ENCODE measurements around the gene CDC37.
"Not testable (repeated sequence)": the region's sequence is repeated elsewhere in the genome, so short reads cannot be mapped to it uniquely, and the experiment has no call there.

The CDC37 gene

GRCh38 chr19:10419646-10420443, 16.5 kb upstream of the CDC37 start:
- DNase-seq (ENCODE audit: low spot score) = peak; percentile 50

DNA sequence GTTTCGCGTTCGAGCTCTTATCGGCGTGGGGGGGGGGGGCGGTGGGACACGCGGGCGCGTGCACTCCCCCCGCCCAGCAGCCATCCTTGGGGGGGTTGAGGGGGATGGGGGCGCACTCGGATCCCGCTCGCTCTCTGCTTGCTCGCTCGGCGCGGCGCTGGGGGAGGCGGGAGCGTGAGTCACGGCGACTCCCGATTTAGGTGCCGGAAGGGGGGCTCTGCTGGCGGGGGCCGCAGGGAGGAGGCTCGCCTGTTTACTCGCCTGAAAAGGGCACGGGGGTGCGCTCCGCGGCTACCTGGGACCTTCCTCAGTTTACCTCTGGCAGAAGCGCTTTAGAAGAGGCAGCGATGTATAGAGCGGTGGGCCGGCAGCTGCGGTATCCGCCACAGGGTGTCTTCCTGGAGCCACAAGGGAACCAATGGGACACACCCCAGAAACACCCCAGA, 15.9 kb upstream of the CDC37 start:
- DNase-seq (ENCODE audit: low spot score) = peak; percentile 28

DNA sequence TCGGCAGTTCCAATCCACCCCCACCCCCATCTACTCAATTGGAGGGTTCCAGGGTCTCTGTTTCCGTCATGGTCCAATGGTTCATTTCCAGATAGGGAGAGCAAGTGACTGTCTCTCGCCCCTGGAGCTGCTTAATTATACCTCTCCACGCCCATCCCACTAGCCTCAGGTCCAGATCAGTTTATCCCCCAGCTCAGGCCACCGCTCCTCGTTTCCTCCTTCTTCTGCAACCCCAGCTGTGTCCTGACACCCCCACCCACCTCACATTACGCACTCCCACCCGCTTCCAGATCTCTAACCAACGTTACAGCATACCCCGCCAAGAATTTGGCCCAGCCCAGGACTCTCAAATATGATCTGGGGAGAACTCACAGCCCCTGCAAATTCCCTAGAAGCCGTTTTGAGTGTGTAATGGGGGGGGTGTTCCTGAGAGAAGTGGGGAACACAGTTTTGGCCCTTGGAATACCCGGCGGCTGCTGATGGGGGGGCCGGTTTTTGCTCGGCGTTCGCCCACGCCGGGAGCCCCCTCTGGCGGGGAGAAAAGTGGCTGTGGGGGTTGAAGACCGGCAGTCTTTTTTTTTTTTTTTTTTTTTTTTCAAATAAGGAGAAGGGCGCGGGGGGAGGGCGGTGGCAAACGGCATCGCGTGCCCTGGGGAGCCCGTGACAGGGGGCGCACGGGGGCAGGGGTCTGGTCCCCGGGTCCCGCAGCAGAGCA, 15.3 kb upstream of the CDC37 start:
- DNase-seq (ENCODE audit: low spot score) = peak; percentile 24

DNA sequence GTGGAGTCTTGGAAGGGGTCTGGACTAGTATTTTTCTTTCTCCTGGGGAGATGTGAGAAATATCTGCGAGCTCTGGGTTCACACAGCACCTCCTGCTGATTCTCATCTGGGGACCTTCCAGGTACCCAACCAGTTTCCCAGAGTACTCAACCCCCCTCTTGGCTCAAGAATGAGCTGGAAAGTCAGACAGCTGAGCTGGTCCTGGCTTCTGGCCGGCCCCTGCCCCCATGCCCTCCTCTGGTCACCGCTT, 14.8 kb upstream of the CDC37 start:
- peak; percentile 17 for DNase-seq (ENCODE audit: low spot score)

- DNase-seq (ENCODE audit: low spot score) = no peak
These were observed 14.3 kb upstream of the CDC37 start for GRCh38 chr19:10417541-10418234.

DNA sequence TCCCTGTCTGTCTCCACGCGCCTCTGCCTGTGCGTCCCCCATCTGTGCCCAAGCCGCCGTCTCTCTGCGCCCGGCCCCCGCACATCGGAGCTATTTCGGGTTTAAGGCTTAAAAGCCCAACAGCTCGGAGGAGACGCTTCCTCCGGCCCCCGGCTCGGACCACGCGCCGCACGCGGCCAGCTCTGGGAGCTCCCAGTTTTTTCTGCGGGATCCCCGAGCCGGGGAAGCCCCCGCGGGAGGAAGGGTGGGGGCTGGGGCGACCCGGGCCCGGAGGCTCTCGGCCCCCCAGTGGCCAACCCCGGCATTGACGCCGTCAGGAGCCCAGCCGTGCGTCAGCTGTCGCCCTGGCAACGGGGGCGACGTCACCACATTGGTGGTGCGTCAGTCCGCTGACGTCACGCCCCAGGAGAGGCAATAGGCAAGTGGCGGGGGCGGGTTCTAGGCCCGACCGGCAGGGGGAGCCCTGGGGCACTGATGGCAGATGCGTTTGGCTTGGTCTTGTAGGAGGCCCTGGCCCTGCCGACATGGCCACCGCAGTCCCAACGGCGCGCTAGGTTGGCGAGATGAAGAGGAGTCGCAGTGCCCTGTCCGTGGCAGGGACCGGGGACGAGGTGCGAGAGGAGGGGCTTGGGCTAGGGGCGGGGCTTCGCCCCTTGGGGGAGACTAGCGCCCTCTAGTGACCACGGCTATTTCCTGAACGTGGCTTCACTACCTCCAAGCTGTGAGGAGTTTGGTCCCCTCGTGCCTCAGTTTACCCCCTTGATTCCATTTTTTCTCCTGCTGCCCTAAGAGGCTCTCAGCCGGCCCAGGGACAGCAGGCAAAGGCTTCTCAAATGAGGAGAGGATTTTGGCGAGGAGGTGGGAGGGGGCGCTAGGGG, 13.3 kb upstream of the CDC37 start:
- peak; percentile 96 for DNase-seq (ENCODE audit: low spot score)

DNA sequence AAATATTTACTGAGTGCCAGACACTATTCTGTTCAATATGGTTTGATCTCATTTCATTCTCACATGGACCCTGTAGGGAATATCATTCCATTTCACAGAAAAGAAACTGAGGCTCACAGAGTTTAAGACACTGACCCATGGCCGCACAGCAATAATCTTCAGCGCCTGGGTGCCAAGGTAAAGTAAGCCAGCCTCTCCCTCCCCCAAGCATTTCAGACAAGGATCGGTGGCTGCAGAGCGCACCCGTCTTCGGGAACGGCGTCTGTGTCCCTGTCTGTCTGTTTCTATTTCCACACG, 12.7 kb upstream of the CDC37 start:
- DNase-seq (ENCODE audit: low spot score) = no peak

DNA sequence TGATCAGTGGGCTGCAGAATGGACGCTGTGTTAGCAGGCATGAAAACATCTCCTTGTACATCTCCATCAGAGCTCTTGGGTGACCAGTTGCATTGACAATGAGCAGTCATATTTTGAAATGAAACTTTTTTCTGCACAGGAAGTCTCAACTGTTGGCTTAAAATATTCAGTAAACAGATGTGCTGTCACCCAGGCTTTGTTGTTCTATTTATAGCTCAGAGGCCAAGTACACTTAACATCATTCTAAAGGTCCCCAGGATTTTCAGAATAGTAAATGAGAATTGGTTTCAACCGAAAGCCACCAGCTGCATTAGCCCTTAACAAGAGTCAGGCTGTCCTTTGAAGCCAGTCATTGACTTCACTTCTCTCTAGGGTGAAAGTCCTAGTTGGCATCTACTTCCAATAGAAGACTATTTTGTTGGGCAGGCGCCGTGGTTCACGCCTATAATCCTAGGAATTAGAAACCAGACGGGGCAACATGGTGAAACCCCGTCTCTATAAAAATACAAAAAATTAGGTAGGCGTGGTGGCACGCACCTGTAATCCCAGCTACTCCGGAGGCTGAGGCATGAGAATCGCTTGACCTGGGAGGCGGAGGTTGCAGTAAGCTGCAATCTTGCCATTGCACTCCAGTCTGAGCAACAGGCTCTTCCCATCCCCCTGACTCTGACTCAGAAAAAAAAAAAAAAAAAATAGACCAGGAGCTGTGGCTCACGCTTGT, 9.1 kb upstream of the CDC37 start:
- DNase-seq (ENCODE audit: low spot score) = no peak

GRCh38 chr19:10411224-10411623, 7.9 kb upstream of the CDC37 start:
- DNase-seq (ENCODE audit: low spot score) = not testable (repeated sequence)

- no peak for DNase-seq (ENCODE audit: low spot score)
These were observed 5.4 kb upstream of the CDC37 start for GRCh38 chr19:10408511-10409283.

DNA sequence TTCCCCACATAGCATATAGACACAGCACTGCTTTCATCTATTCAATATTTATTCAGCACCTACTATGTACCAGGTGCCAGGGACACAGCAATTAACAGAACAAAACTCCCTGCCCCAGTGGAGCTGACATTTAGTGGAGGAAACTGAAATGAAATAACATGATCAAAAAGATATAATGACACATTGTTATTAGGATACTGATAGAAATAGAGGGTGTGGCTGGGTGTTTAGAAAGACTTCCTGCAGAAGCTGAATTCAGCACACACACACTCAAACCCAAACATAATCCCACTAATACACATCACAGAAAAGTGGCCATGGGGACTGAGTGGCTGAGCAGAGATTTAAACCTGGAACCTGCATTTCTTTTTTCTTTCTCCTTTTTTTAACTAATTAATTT, 3.8 kb upstream of the CDC37 start:
- DNase-seq (ENCODE audit: low spot score) = no peak

- DNase-seq (ENCODE audit: low spot score) = no peak
These were observed 2.8 kb upstream of the CDC37 start for GRCh38 chr19:10406191-10406590.

GRCh38 chr19:10404888-10405820, 1.8 kb upstream of the CDC37 start:
- no peak for DNase-seq (ENCODE audit: low spot score)

DNA sequence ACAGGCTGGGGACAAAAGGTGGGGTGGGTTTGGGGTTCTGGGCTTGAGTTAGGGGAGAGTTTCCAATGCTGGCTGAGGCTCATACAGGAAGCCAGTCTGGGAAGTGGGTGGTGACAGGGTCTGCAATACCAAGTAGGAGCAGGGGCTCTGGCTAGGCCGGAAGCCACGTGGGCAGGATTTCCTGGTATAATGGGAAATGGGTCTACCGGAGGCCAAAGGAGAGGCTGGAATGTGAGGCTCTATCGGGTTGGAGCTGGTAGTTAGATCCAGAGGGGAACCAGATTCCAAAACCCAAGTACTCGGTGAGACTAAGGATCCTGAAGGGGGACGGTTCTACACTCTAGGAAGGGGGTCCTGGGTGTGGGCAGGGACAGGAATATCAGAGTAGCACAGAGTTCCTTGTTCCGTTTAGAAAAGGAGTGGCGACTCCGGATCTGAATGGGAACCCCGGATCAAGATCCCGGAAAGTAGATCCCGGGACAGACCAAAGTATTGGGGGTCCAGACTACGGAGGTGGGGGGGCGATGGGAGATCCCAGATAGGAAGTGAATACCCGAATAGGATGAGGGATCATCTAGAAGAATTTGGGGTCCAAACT, 802 bp downstream of the CDC37 start:
- no peak for DNase-seq (ENCODE audit: low spot score)

DNA sequence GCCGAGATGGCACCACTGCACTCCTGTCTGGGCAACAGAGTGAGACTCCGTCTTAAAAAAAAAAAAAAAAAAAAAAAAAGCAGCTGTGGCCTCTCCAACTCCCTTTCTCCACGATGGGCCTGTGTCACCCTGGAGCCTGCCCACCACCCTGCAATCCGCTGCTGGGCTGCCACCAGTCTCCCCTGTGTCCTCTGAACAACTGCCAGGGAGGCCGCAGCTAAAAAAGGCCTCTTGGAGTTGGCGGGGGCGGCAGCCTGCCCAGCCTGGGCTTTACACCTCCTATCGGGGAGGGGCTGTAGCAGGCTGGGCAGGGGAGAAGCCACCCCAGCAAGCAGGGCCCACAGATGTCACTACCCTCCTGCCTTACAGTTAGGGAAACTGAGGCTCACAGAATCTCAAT, 3.5 kb downstream of the CDC37 start:
- no peak for DNase-seq (ENCODE audit: low spot score)

- not testable (repeated sequence) for DNase-seq (ENCODE audit: low spot score)
These were observed 4.0 kb downstream of the CDC37 start for GRCh38 chr19:10399340-10399739.

DNA sequence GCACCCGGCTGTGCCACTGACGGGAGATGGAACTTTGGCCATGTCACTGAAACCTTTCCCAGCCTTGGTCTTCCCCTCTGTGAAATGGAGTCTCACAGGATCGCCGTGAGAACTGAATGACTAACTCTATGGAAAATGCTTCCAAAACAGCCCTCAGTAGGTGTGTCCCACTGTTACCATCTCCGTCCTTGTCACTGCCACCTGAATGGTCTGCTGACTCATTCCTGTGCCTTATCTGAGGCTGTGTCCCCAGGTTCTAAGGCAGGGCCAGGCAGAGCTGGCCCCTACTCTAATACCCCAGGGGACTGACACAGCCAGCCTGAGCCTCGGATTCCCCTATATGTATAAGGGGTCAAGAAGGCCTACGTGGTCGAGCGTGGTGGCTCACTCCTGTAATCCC, 4.5 kb downstream of the CDC37 start:
- DNase-seq (ENCODE audit: low spot score) = no peak

DNA sequence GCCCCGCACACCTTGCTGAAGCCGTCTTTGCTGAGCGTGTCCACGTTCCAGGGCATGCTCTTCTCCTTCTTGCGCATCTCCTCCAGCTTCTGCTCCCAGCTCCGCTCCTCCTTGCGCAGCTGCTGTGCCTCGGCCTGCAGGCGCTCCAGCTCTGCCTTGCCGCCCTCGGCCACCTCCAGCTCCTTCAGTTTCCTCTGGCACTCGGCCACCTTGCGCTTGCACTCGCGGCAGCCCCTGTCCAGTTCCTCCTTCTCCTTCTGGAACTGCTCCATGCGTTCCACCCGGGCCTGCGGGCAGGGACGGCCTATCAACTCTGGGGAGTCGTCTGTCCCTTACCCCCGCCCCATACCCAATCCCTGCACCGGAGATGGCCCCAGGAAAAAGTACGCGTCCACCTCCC, 7.4 kb downstream of the CDC37 start:
- DNase-seq (ENCODE audit: low spot score) = no peak

DNA sequence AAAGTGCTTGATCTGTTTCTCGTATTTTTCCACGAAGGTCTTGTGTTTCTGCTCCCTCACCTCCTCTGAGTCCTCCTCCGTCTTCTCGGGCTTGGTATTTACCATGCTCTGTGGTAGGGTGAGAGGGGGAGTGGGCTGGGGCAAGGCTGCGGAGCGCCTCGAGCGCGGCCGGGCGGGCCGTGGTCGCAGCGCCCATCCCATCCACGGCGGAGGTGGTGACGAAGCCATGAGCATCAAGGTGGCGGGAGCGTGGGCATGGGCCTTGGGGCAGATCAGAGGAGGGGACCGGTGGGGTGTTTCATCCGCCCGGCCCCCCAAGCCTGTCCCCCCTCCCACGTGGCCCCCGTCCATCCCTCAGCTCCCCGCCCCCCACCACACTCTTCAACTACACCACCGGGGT, 7.9 kb downstream of the CDC37 start:
- DNase-seq (ENCODE audit: low spot score) = no peak
